Retinal pigment epithelial cell (primary cell): ENCODE data around the gene HOXC9.

Experiments
- DNase-seq: peaks from one replicate; pipeline ENCODE4 v3.0.0-alpha.2; 2010; ENCODE audit warnings: low read depth
- H3K4me3 ChIP-seq: 2 replicates; pipeline ENCODE4 v1.5.1; 2011; ENCODE audit warnings: mild to moderate bottlenecking, low read length, control low read depth, moderate library complexity
- CTCF ChIP-seq: conservative IDR thresholded peaks from 2 replicates; pipeline ENCODE4 v1.5.1; 2011; ENCODE audit warnings: low read depth, low read length, control low read depth, inconsistent platforms

HOXC9 gene

GRCh38 chr12:53958128-53958527 lies 41.8 kb upstream of the HOXC9 start:
- DNase-seq: no peak
- TF ChIP-seq CTCF: no peak
- no peak overlapping the region for H3K4me3 ChIP-seq

GRCh38 chr12:53959314-53959713 lies 40.6 kb upstream of the HOXC9 start:
- DNase-seq: no peak
- no peak for TF ChIP-seq CTCF
- H3K4me3 ChIP-seq: no peak overlapping the region

- DNase-seq: no peak
- H3K4me3 ChIP-seq: no peak overlapping the region
- TF ChIP-seq CTCF: no peak
These were observed 39.6 kb upstream of the HOXC9 start for GRCh38 chr12:53960187-53961024.

- TF ChIP-seq CTCF: no peak
- H3K4me3 ChIP-seq: no peak overlapping the region
- no peak for DNase-seq
These were observed 38.8 kb upstream of the HOXC9 start for GRCh38 chr12:53961025-53961761.

- no peak overlapping the region for H3K4me3 ChIP-seq
- TF ChIP-seq CTCF: no peak
- DNase-seq: no peak
These were observed 37.0 kb upstream of the HOXC9 start for GRCh38 chr12:53963005-53963404.

- no peak for DNase-seq
- no peak for TF ChIP-seq CTCF
- H3K4me3 ChIP-seq: no peak overlapping the region
These were observed 36.3 kb upstream of the HOXC9 start for GRCh38 chr12:53963434-53964314.
